Glutamatergic neuron (in vitro differentiated cells): Measurements from ENCODE around the gene MEIS3. TPM values are rescaled to one million over a fixed set of nuclear protein-coding genes. Genes with fewer than 3 reads are reported as not detected.

Experiments used
- DNase-seq: peaks from one replicate; pipeline ENCODE4 v3.0.0; 2022
- H3K27ac Mint-ChIP-seq: one replicate; pipeline ENCODE4 v1.8.0; 2020; ENCODE audit warnings: mild to moderate bottlenecking, mixed read lengths, inconsistent platforms; ENCODE audit not compliant: unreplicated experiment
- H3K27me3 Mint-ChIP-seq: one replicate; pipeline ENCODE4 v1.8.0; 2020; ENCODE audit warnings: mild to moderate bottlenecking, moderate library complexity, mixed read lengths, inconsistent platforms; ENCODE audit not compliant: unreplicated experiment
- H3K36me3 Mint-ChIP-seq: one replicate; pipeline ENCODE4 v1.8.0; 2020; ENCODE audit warnings: mild to moderate bottlenecking, mixed read lengths, inconsistent platforms; ENCODE audit not compliant: unreplicated experiment
- H3K4me1 Mint-ChIP-seq: one replicate; pipeline ENCODE4 v1.8.0; 2020; ENCODE audit warnings: mild to moderate bottlenecking, low read depth, mixed read lengths, inconsistent platforms; ENCODE audit not compliant: unreplicated experiment
- H3K4me3 Mint-ChIP-seq: one replicate; pipeline ENCODE4 v1.8.0; 2020; ENCODE audit warnings: mild to moderate bottlenecking, mixed read lengths, inconsistent platforms; ENCODE audit not compliant: unreplicated experiment
- H3K9me3 Mint-ChIP-seq: one replicate; pipeline ENCODE4 v1.8.0; 2020; ENCODE audit warnings: mild to moderate bottlenecking, moderate library complexity, mixed read lengths, inconsistent platforms; ENCODE audit not compliant: unreplicated experiment
- total RNA-seq: library from RNA; stranded (reverse); fragmentation: NEBNext Ultra II Directional; extraction: Animal tissue kit (Norgen Biotek cat#: 25700); gene quantifications from one replicate; pipeline ENCODE4 v1.2.1, GENCODE V29; 2021; ENCODE audit not compliant: unreplicated experiment
- TF ChIP-seq, protein P1 (sequence below): fragments of 200-600 bp; sonication (generic); IDR thresholded peaks from one replicate; pipeline ENCODE4 v1.5.0; 2021; ENCODE audit not compliant: partially characterized antibody, unreplicated experiment

Gene MEIS3
- total RNA-seq, 1 donor from 2014 or later = 255 TPM

DNA sequence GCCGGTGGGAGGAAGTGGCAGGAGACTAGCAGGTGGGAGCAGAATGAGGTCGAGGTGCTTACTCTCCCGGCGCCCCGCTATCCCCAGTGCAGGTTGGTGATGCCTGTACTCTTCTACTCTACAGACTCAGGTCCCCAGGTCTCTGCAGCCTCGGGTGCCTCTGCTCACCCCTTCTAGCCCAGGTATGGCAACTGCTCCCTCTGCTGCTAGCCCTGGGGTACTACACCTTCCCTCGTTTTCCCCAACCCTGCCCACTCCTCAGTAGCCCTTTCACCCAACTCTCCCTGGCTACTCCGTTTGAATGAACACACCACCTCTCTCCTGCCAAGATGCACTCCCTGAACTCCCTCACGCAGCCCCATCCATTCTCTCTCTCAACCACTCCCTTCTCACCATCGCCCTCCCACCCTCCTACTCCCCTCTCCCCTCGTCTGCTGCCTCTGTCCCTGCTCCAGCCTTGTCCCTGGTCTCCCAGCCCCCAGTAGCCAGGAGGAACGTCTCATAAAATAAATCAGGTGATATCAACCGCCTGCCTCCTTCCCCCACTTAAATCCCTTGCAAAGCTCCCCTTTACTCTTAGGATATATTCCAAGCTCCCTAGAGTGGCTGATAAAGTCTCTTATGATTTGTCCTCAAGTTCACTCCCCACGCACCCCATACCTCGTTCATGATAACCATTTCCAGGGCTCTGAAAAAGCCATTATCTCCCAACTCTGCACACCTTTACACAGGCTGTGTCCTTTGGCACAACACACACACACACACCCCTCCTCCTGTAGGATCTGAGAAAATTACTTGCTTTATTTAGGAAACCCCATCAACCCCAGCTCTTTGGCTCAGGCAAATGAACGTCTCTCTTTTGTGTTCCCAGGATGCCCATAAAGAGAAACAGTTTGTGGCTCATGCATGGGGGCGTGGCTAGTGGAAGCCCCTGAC, 8.2 kb upstream of the MEIS3 start:
- no peak overlapping the region for H3K27ac Mint-ChIP-seq
- no peak overlapping the region for H3K4me3 Mint-ChIP-seq
- TF ChIP-seq, protein P1, sequence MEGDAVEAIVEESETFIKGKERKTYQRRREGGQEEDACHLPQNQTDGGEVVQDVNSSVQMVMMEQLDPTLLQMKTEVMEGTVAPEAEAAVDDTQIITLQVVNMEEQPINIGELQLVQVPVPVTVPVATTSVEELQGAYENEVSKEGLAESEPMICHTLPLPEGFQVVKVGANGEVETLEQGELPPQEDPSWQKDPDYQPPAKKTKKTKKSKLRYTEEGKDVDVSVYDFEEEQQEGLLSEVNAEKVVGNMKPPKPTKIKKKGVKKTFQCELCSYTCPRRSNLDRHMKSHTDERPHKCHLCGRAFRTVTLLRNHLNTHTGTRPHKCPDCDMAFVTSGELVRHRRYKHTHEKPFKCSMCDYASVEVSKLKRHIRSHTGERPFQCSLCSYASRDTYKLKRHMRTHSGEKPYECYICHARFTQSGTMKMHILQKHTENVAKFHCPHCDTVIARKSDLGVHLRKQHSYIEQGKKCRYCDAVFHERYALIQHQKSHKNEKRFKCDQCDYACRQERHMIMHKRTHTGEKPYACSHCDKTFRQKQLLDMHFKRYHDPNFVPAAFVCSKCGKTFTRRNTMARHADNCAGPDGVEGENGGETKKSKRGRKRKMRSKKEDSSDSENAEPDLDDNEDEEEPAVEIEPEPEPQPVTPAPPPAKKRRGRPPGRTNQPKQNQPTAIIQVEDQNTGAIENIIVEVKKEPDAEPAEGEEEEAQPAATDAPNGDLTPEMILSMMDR = peak; percentile 91
- H3K4me1 Mint-ChIP-seq = peaks cover 9% of the 10 kb centered on the region
- peaks cover 15% of the 10 kb centered on the region for H3K27me3 Mint-ChIP-seq
- peak; percentile 87 for DNase-seq
- H3K9me3 Mint-ChIP-seq = peaks cover 10% of the 10 kb centered on the region
- H3K36me3 Mint-ChIP-seq = no peaks in the 10 kb centered on the region

DNA sequence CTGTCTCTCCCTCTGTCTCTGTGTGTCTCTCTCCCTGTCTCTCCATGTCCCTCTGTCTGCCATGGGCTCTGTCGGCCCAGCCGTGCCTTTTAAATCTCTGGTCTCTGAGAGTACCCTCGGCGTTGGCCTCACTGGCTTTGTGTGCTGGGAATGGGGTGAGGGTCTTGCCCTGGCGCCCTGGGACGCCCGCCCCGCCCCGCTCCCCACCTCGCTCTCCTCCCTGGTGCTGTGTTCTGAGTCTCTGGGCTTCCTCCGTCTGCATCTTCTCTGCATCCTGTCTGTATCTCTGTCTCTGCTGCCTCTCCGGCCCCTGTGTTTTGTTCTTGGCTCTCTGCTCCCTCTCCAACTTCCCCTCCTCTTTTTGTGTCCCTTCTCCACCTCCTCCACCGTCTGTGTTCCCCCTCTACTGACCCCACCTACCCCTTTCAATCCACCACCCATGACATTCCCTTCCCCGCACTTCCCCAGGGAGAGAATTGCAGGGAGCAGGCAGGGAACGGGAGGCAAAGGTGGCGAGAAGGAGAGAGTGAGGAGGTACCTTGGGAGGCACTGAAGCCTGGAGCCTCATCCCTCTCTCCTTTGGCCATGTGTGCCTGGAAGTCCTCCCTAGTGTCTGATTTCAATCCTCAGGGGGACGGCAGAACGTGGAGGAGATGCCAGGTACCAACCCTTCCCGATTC, 4.0 kb upstream of the MEIS3 start:
- H3K9me3 Mint-ChIP-seq = peaks cover 23% of the 10 kb centered on the region
- H3K4me1 Mint-ChIP-seq = peaks cover 27% of the 10 kb centered on the region
- H3K27ac Mint-ChIP-seq = no peak overlapping the region
- TF ChIP-seq, protein P1 = no peak
- no peak for DNase-seq
- peak overlapping the region; percentile 94 for H3K4me3 Mint-ChIP-seq
- peaks cover 32% of the 10 kb centered on the region for H3K27me3 Mint-ChIP-seq
- no peaks in the 10 kb centered on the region for H3K36me3 Mint-ChIP-seq

DNA sequence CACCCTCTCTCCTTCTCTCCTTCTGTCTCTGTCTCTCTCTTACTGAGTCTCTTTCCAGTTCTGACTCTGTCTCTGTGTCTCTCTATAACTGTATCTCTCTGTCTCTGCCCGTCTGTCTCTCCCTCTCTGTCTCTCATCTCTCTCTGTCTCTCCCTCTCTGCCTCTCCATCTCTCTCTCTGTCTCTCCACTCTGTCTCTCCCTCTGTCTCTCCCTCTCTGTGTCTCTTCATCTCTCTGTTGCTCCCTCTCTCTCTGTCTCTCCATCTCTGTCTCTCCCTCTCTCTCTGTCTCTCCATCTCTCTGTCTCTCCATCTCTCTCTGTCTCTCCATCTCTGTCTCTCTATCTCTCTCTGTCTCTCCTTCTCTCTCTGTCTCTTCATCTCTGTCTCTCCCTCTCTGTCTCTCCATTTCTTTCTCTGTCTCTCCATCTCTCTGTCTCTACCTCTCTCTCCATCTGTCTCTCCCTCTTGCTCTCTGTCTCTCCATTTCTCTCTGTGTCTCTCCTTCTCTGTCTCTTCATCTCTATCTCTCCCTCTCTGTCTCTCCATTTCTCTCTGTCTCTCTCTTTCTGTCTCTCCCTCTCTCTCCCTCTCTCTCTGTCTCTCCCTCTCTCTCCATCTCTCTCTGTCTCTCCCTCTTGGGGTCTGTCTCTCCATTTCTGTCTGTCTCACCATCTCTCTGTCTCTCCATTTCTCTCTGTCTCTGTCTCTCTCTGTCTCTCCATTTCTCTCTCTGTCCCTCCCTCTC, 3.3 kb upstream of the MEIS3 start:
- H3K4me3 Mint-ChIP-seq = peak overlapping the region; percentile 94
- TF ChIP-seq, protein P1 = no peak
- peaks cover 27% of the 10 kb centered on the region for H3K9me3 Mint-ChIP-seq
- no peak for DNase-seq
- H3K27ac Mint-ChIP-seq = peak overlapping the region; percentile 91
- H3K36me3 Mint-ChIP-seq = no peaks in the 10 kb centered on the region
- H3K27me3 Mint-ChIP-seq = peaks cover 39% of the 10 kb centered on the region
- H3K4me1 Mint-ChIP-seq = peaks cover 31% of the 10 kb centered on the region

DNA sequence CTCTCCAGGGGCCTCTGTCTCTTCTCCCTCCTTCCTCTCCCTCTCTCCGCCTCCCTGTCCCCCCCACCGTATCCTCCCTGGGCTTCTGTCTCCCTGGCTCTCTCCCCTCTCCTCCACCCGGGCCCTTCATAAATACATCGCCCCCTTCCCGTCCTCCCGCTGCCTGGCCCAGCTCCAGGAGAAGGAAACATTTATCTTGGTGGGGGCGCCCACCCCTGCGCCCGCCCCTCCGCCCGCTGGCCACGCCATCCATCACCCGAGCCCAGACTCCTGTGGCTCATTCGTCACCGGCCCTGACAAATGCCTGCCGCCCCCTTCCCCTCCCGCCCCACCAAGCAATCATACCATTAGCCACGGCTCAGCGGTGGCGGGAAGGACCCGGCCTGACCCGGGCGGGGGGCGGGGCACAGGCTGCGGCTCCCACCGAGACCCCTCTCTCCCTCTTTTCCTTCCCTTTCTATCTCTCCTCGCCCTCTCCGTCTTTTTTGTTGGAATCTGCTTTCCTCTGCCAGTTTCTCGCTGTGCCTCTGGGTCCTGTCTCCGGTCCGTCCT, 2.6 kb upstream of the MEIS3 start:
- Mint-ChIP-seq H3K36me3 (no peaks in the 10 kb centered on the region), H3K27ac (peak overlapping the region; percentile 91)

More for the DNA sequence above, 2.6 kb upstream of the MEIS3 start:
- TF ChIP-seq, protein P1 = no peak
- Mint-ChIP-seq H3K4me3 (peak overlapping the region; percentile 94), H3K4me1 (peaks cover 33% of the 10 kb centered on the region), H3K27me3 (peaks cover 41% of the 10 kb centered on the region), H3K9me3 (peaks cover 30% of the 10 kb centered on the region)
- DNase-seq = peak; percentile 79
